Lung microvascular endothelial cell (primary cell): ENCODE measurements around the gene INPP5J. TPM values are rescaled to one million over a fixed set of nuclear protein-coding genes. Genes with fewer than 3 reads are reported as not detected.

Source experiments
- DNase-seq, 2 donors: peaks; one replicate each; pipeline versions ENCODE4 v3.0.0 to v3.0.0-alpha.2; 2010; ENCODE audit warnings: low read depth in 2 of 2
- total RNA-seq: library from RNA; depleted of rRNA; stranded (reverse); fragments of >200 nt; gene quantifications from 2 replicates; pipeline ENCODE4 v1.2.1, GENCODE V29; 2014

INPP5J gene
- total RNA-seq, 1 donor from 2014 or later: under 0.01 TPM

GRCh38 chr22:31125521-31126117 is 2.9 kb downstream of the INPP5J start:
- DNase-seq: no peak

- no peak for DNase-seq
These were observed 3.5 kb downstream of the INPP5J start for GRCh38 chr22:31126128-31126868.

GRCh38 chr22:31126869-31127175 is 4.1 kb downstream of the INPP5J start:
- no peak for DNase-seq

GRCh38 chr22:31127181-31127772 is 4.5 kb downstream of the INPP5J start:
- no peak for DNase-seq

DNA sequence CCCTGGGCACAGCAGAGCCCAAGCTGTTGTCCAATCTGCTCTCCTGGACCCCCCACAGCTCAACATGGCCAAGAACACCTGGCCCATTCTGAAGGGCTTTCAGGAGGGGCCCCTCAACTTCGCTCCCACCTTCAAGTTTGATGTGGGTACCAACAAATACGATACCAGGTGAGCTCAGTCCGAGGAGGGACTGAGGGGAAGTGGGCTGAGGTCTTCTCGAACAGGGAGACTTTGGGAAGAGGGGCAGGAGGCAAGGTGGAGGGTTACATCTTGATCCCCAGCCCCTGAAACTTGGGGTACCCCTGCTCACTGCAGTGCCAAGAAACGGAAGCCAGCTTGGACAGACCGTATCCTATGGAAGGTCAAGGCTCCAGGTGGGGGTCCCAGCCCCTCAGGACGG is 5.4 kb downstream of the INPP5J start:
- DNase-seq: no peak

DNA sequence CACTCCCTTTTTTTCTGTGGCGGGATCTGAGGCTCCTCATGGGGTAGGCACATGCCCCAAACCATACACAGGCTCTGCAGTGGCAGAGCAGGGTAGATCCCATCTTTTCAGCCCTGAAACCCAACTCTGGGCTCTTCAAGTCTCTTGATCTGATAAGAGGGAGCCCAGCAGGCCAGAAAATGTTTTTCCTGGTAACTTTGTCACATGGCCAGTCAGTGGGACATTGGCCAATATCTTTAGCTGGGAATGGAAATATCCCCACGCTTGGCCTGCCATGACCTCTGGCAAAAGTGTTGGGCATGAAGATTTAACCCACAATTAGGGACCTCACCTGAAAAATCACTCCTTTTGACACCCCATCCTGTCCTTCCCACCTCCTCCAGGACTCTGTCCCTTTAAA is 8.1 kb downstream of the INPP5J start:
- DNase-seq: no peak

DNA sequence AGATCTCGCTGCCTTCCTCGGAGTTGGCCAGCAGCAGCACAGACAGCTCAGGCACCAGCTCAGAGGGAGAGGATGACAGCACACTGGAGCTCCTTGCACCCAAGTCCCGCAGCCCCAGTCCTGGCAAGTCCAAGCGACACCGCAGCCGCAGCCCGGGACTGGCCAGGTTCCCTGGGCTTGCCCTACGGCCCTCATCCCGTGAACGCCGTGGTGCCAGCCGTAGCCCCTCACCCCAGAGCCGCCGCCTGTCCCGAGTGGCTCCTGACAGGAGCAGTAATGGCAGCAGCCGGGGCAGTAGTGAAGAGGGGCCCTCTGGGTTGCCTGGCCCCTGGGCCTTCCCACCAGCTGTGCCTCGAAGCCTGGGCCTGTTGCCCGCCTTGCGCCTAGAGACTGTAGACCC is 11.1 kb downstream of the INPP5J start:
- DNase-seq: no peak

DNA sequence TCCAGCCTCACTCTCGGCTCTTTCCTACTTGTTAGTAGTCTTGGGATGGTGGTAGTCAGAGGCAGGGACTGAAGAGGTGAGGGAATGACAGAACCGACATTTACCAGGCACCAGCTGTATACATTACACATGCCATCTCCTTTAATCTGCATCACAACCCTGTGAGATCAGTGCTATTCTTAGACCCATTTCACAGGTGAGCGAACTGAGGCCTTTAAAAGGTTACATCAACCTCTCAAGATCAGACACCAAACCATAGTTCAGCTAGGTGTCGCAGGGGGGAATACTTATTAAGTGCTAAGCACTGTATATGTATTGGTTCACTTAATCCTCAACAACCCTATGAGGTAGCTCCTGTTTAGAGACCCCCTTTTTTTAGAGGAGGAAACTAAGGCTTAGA is 11.9 kb downstream of the INPP5J start:
- DNase-seq: no peak

- no peak for DNase-seq
These were observed 12.9 kb downstream of the INPP5J start for GRCh38 chr22:31135706-31136105.

DNA sequence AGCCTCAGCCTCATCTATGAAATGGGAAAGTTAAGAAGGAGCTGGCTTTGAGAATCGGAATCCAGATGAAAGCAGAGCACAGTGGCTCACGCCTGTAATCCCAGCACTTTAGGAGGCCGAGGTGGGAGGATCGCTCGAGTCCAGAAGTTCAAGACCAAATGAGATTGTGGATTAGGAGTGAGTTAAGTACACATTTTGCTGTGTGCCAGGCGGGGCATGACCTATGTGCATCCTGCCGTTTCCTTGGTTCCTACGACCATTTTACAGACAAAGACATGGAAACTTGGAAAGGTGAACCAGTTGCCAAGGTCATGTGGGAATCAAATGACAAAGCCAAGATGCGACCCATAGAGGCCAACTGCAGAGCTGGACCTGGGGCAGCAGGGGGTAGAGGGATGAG is 13.4 kb downstream of the INPP5J start:
- DNase-seq: no peak

DNA sequence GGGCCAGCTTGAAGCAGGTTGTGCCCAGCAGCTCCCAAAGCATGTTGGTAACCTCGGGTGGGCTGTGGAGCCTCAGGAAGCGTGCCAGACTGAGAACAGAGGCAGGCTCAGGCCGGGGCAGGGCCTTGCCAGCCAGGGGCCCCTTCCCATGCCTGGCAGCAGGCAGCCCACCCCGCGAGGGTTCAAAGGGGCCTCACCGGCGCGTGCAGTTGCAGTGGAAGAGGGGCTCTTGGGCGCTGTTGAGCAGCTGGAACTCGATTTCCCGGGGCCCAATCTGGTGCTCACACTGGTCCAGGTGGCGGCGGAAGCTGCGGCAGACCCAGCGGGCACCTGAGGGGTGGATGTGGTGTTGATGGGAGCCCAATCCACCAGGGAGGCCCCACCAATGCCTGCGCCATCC is 13.9 kb downstream of the INPP5J start:
- DNase-seq: no peak

DNA sequence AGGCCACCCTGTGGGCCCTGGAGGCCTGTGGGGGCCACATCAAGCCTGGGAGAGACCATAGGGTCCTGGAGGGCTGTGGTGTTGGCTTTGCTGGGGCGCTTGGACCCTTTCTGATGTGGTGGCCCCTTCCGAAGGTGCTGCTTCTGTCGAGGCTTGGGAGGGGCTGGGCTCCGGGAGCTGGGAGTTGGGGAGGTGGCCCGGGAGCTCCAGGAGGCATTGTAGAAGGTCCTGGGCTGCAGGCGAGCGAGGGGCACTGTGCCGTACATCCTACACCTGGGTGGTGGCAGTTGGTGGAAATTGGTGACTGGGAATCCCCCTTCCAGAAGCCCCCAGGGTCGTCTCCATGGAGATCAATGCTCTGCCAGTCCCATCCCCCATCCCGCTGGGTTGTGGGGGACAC is 15.0 kb downstream of the INPP5J start:
- DNase-seq: no peak

GRCh38 chr22:31138126-31138525 is 15.4 kb downstream of the INPP5J start:
- DNase-seq: no peak

DNA sequence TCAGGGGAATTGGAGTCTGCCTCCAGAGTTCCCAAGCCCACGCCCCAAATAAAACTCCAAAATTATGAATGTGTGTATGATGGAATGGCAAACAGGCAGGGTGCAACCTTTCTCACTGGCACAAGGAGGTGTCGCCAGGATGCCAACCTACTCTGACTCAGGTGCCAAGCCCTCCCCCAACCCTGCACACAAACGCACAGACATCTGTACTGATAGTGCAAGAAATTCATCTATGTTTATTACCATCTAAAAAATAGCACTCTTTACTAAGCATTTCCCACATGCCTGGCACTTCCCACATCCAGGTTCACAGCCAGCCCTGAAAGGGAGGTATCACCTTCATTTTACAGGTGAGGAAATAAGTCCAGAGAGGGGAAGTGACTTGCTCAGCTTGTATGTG is 16.3 kb downstream of the INPP5J start:
- DNase-seq: no peak

DNA sequence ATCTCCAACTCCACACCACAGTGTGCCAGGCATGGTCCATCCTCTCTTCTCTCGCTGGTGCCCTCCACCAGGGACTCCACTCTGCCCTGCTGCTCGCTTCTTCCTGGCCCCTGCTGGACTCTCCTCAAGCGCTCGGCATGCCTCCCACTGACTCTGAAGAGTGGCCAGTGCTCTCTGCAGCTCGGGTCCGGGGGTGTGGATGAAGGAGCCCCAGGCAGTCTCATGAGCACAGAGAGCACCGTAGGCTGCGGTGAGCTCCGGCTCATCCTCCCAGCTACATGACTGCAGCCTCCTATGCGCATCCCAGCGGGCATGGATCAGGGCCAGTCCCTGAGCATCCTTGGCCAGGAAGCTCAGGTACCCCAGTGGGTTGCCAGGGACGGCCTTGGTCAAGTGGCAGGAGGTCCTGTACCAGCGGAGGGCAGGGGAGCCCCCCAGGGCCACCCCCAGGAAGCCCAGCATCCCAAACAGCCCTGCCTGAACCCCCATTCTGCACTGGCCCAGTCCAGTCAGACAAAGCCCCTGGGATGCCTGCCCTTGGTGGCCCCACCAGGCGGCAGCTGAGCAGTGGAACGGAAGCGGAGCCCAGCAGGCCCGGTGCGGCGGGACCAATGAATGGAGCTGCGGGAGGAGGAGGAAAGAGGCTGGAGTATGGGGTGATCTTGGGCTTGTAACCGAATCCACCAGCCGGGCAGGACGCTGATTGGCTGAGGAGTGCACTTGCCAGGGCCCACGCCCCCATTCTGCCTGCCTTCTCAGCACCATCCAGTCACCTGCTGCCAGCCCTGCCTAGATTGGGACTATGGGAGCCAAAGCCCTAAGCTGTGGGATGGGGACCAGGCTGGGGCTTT is 17.3 kb downstream of the INPP5J start, which contains the start of gene PLA2G3:
PLA2G3 (minus strand) TSS at position 643 of the 851 bp plus-strand sequence; CDS start at position 489, 154 bp downstream.
- peak in 1 of 2 donors; percentile 10 for DNase-seq

- DNase-seq: no peak
These were observed 18.0 kb downstream of the INPP5J start for GRCh38 chr22:31140746-31141145.

GRCh38 chr22:31141551-31141950 is 18.8 kb downstream of the INPP5J start:
- no peak for DNase-seq

DNA sequence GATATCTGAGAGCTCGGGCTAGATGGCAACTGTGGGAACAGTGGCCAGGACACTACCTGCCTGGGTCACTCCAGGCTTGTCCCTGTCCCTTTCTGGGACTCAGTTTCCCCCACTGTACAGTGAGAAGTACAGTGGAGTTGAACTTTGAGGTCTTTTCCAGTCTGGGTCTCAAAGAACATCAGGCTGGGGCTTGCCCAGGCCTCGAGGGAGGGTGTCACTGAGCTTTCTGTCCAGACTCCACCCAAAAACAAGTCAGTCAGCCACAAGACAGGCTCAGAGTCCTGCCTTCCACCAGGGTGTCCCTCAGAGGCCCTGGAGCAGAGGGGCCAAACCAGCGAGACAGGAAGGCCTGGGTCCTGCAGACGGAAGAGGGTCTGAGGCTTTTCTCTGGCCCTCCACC is 19.5 kb downstream of the INPP5J start:
- no peak for DNase-seq

DNA sequence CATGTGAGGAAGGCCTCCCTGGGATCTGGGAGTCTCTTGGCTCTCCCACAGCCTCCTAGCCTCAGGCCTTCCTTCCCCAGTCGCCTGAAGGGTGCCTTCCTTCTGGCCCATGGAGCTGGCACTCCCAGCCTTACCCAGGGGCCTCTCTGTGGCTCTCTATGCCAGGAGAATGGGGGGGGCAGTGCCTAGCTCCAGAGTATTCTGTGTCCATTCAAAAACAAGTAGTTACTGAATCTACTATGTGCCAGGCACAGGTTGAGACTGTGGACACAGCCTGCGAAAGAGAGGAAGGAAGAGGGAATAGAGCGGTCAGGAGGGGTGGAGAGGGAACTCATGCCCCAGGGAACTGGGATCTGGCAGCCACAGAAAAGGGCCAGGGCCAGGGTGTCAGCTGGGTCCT is 20.3 kb downstream of the INPP5J start:
- DNase-seq: no peak

GRCh38 chr22:31143537-31143936 is 20.8 kb downstream of the INPP5J start:
- no peak for DNase-seq

DNA sequence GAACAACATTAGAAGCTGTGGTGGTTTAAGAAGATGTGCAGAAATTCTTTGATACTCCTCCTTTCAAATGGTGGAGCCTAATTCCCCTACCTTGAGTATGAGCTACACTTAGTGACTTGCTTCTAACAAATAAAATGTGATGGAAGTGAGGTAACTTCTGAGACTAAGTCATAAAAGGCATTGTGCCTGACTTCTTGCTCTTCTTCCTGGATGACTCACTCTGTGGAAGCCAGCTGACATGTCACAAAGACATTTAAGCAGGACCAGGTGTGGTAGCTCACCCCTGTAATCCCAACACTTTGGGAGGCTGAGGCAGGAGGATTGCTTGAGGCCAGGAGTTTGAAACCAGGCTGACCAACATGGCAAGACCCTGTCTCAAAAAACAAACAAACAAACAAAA is 21.5 kb downstream of the INPP5J start:
- peak in 1 of 2 donors; percentile 29 for DNase-seq

- peak in 1 of 2 donors; percentile 59 for DNase-seq
These were observed 25.7 kb downstream of the INPP5J start for GRCh38 chr22:31148488-31148887.
